DOHH2 (cell line): Measurements from ENCODE around the gene METTL14.

Experiments used
- H3F3A ChIP-seq: fragments of 200-600 bp; sonication (generic), shearing (Covaris generic); 2 replicates; pipeline ENCODE4 v1.6.0; 2016; ENCODE audit warnings: antibody characterized with exemption, mild to moderate bottlenecking; ENCODE audit not compliant: control insufficient read depth, insufficient read depth
- H3K27ac ChIP-seq: fragments of 200-600 bp; sonication (generic); 2 replicates; pipeline ENCODE4 v1.5.1; 2014; ENCODE audit warnings: low read depth, mild to moderate bottlenecking, low read length, moderate library complexity
- H3K27me3 ChIP-seq: fragments of 200-600 bp; sonication (generic); 2 replicates; pipeline ENCODE4 v1.6.1; 2014; ENCODE audit warnings: mild to moderate bottlenecking, low read length, mixed read lengths; ENCODE audit not compliant: control insufficient read depth
- H3K36me3 ChIP-seq: fragments of 200-600 bp; sonication (generic); 2 replicates; pipeline ENCODE4 v1.6.1; 2014; ENCODE audit warnings: mild to moderate bottlenecking, low read length, moderate library complexity, mixed read lengths; ENCODE audit not compliant: control insufficient read depth
- H3K4me1 ChIP-seq: fragments of 200-600 bp; sonication (generic); 2 replicates; pipeline ENCODE4 v1.6.1; 2014; ENCODE audit warnings: mild to moderate bottlenecking, low read length, mixed read lengths; ENCODE audit not compliant: control insufficient read depth
- H3K4me2 ChIP-seq: fragments of 200-600 bp; sonication (generic); 2 replicates; pipeline ENCODE4 v1.6.0; 2014; ENCODE audit warnings: mild to moderate bottlenecking, low read length, moderate library complexity
- H3K4me3 ChIP-seq: fragments of 200-600 bp; sonication (generic); 2 replicates; pipeline ENCODE4 v1.5.1; 2014; ENCODE audit warnings: mild to moderate bottlenecking, low read length, mixed read lengths
- H3K79me2 ChIP-seq: fragments of 200-600 bp; sonication (generic); 2 replicates; pipeline ENCODE4 v1.6.1; 2014; ENCODE audit warnings: mild to moderate bottlenecking, low read length, mixed read lengths; ENCODE audit not compliant: control insufficient read depth
- H3K9me2 ChIP-seq: fragments of 200-600 bp; sonication (generic); replicated peaks from 2 replicates; pipeline ENCODE4 v1.6.1; 2014; ENCODE audit warnings: mild to moderate bottlenecking, low read length, mixed read lengths; ENCODE audit not compliant: control insufficient read depth
- H3K9me3 ChIP-seq: fragments of 200-600 bp; sonication (generic); 2 replicates; pipeline ENCODE4 v1.6.1; 2014; ENCODE audit warnings: antibody characterized with exemption, low read length, mixed read lengths; ENCODE audit not compliant: control insufficient read depth, insufficient read depth
- H4K20me1 ChIP-seq: fragments of 200-600 bp; sonication (generic); 2 replicates; pipeline ENCODE4 v1.6.0; 2014; ENCODE audit warnings: low read depth, mild to moderate bottlenecking, antibody characterized with exemption, low read length, moderate library complexity; ENCODE audit not compliant: control insufficient read depth, insufficient read depth
- EZH2phosphoT487 ChIP-seq: fragments of 200-600 bp; sonication (generic); IDR thresholded peaks from 2 replicates; pipeline ENCODE4 v1.6.1; 2017; ENCODE audit warnings: borderline replicate concordance, mild to moderate bottlenecking, antibody characterized with exemption, low read length, moderate library complexity, mixed read lengths
- TF ChIP-seq, protein P1 (sequence below): fragments of 200-600 bp; sonication (generic); IDR thresholded peaks from one replicate; pipeline ENCODE4 v1.5.1; 2014; ENCODE audit warnings: antibody characterized with exemption, mild to moderate bottlenecking, low read depth, low read length; ENCODE audit not compliant: poor library complexity, severe bottlenecking

The METTL14 gene

DNA sequence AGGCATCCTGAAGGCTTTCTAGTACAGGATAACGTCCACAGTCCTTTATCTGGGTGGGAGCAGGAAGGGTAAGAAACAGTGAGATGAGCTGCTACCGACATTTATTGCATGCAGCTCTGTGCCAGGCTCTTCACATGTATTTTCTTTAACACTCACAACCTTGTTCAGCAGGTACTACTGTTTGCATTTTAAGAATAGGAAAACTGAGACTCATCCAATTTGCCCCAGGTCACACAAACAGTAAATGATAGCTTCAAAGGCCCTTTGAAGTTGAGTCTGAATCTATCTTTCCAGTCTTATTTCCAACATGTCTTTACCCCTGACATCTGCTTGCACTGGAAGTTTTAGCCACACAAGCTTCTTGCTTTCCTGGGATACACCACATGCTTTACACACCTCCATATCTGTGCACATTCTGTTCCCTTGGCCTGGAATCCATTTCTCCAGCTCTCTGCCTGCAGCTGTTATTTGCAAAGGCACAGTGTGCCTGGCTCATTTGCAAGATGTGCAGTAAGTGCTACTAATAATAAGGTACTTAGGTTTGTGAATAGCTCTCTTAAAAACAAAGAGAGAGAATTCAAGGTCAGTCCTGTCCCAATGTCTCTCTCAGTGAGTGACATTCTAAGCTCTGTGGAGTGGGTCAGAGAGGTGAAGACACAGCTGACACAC is 61.2 kb downstream of the METTL14 start:
- Histone ChIP-seq H3K4me2 (no peak overlapping the region), H3F3A (peaks cover 2% of the 10 kb centered on the region; the same call in 1 of the 2 replicates), H3K4me3 (no peak overlapping the region), H3K9me2 (no peaks in the 10 kb centered on the region), H3K27ac (no peak overlapping the region), H3K27me3 (no peaks in the 10 kb centered on the region), H4K20me1 (no peaks in the 10 kb centered on the region), H3K9me3 (no peaks in the 10 kb centered on the region), H3K4me1 (peaks cover 3% of the 10 kb centered on the region; the same call in 1 of the 2 replicates), H3K79me2 (no peaks in the 10 kb centered on the region), H3K36me3 (peaks cover 14% of the 10 kb centered on the region)
- TF ChIP-seq, protein P1, sequence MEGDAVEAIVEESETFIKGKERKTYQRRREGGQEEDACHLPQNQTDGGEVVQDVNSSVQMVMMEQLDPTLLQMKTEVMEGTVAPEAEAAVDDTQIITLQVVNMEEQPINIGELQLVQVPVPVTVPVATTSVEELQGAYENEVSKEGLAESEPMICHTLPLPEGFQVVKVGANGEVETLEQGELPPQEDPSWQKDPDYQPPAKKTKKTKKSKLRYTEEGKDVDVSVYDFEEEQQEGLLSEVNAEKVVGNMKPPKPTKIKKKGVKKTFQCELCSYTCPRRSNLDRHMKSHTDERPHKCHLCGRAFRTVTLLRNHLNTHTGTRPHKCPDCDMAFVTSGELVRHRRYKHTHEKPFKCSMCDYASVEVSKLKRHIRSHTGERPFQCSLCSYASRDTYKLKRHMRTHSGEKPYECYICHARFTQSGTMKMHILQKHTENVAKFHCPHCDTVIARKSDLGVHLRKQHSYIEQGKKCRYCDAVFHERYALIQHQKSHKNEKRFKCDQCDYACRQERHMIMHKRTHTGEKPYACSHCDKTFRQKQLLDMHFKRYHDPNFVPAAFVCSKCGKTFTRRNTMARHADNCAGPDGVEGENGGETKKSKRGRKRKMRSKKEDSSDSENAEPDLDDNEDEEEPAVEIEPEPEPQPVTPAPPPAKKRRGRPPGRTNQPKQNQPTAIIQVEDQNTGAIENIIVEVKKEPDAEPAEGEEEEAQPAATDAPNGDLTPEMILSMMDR: no peak
- TF ChIP-seq EZH2phosphoT487: no peak

DNA sequence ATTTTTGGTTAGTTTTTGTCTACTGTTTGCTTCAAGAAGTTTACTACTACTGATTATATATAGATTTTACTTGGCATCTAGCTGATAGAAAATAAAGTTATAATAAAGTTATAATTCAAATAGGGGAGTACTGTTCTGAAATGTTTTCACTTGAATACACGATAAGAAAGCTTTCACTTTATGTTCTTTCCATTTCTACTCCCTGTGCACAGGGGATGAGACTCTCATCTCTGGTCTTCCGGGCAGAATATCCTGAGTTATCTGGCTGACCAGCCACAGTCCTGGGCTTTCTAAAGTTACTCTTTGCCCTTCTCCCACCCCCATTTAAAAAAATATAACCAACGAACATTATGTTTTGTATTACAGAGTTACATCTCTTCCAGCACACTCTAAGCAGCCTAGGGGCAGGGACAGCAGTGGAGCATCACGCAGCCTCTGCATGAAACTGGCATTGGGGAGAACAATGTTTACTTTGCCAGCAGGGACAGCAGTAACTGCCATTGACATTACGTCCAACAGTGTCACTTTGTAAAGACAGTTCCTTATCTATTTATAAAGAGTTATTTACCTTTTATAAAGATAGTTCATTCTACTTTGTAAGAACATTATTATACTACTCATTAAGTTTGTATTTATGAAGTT is 64.3 kb downstream of the METTL14 start:
- H3F3A ChIP-seq: 0 out of 2 replicates have a peak, but pooled peaks cover 2% of the 10 kb centered on the region

DNA sequence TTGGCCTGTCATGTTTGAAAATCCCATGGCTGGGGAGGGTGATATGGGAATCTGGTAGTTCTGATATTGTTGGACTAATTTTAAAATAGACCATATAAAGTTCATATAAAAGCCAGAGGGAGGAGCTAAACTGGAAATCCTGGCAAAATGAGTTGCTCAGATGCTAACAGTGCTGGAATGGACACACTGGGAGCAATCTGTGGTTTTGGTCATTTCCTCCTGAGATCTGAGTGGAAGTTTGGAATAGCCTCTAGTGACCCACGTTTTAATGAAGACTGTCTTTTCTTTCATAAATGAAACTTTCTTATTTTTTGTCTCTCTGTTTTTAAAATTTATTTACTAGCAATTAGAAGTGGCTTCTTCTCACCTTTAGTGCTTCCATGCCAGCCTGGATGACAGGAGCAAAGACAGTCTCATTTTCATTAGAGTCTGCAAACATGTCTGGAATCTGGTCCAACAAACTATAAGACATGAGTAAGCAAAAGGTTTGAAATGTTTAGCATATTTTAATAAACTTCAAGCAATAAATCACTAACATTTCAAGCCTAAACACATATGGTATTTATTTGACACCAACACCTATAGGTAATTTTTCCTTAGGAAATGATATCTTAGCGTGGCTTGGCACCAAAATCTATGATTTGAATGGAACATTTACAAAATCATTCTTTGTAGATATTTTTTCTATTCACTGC is 66.6 kb downstream of the METTL14 start:
- H3K27ac ChIP-seq: no peak overlapping the region
- no peaks in the 10 kb centered on the region for H4K20me1 ChIP-seq
- no peaks in the 10 kb centered on the region for H3K9me3 ChIP-seq
- no peak overlapping the region for H3K4me3 ChIP-seq
- no peaks in the 10 kb centered on the region for H3K27me3 ChIP-seq
- H3K36me3 ChIP-seq: peaks cover 36% of the 10 kb centered on the region
- TF ChIP-seq EZH2phosphoT487: no peak
- TF ChIP-seq, protein P1: no peak
- H3K4me1 ChIP-seq: peaks cover 33% of the 10 kb centered on the region
- no peaks in the 10 kb centered on the region for H3K79me2 ChIP-seq
- no peak overlapping the region for H3K4me2 ChIP-seq
- H3K9me2 ChIP-seq: no peaks in the 10 kb centered on the region
- H3F3A ChIP-seq: 0 out of 2 replicates have a peak, but pooled peaks cover 2% of the 10 kb centered on the region

More for the DNA sequence above, 64.3 kb downstream of the METTL14 start:
- Histone ChIP-seq H4K20me1 (no peaks in the 10 kb centered on the region), H3K4me3 (no peak overlapping the region), H3K36me3 (peaks cover 25% of the 10 kb centered on the region), H3K27me3 (no peaks in the 10 kb centered on the region), H3K4me1 (peaks cover 10% of the 10 kb centered on the region), H3K79me2 (no peaks in the 10 kb centered on the region), H3K4me2 (no peak overlapping the region), H3K27ac (no peak overlapping the region), H3K9me3 (no peaks in the 10 kb centered on the region), H3K9me2 (no peaks in the 10 kb centered on the region)
- TF ChIP-seq, protein P1: no peak
